HG02943 (cell line): ENCODE data around the gene NEDD4.
"Not testable (repeated sequence)": the region's sequence is repeated elsewhere in the genome, so short reads cannot be mapped to it uniquely, and the experiment has no call there.

Source experiments
- ATAC-seq: cut with Tn5 transposase; IDR thresholded peaks from one replicate; pipeline ENCODE4 v1.9.1; 2021; ENCODE audit warnings: mild to moderate bottlenecking, low read depth, moderate library complexity; ENCODE audit not compliant: unreplicated experiment

Gene NEDD4

GRCh38 chr15:56007053-56007452 is 13.6 kb upstream of the NEDD4 start:
- ATAC-seq, result not testable (repeated sequence)

- not testable (repeated sequence) for ATAC-seq
Observed at GRCh38 chr15:56006371-56006770, 13.0 kb upstream of the NEDD4 start.

- ATAC-seq, result not testable (repeated sequence)
Observed at GRCh38 chr15:56004281-56004680, 10.9 kb upstream of the NEDD4 start.

- not testable (repeated sequence) for ATAC-seq
Observed at GRCh38 chr15:56003777-56004176, 10.4 kb upstream of the NEDD4 start.

GRCh38 chr15:56003277-56003676 is 9.9 kb upstream of the NEDD4 start:
- ATAC-seq, result not testable (repeated sequence)

GRCh38 chr15:56001471-56002078 is 8.2 kb upstream of the NEDD4 start:
- ATAC-seq, result no peak

- ATAC-seq, result no peak
Observed at GRCh38 chr15:55999658-56000057, 6.2 kb upstream of the NEDD4 start.

- ATAC-seq, result no peak
Observed at GRCh38 chr15:55998478-55998877, 5.1 kb upstream of the NEDD4 start.

- ATAC-seq, result no peak
Observed at GRCh38 chr15:55993804-55994560, 570 bp upstream of the NEDD4 start.

GRCh38 chr15:55992769-55993110 is 672 bp downstream of the NEDD4 start:
- ATAC-seq, result no peak

- ATAC-seq, result no peak
Observed at GRCh38 chr15:55991802-55992768, 1.3 kb downstream of the NEDD4 start.

- ATAC-seq, result no peak
Observed at GRCh38 chr15:55990998-55991397, 2.4 kb downstream of the NEDD4 start.

- no peak for ATAC-seq
Observed at GRCh38 chr15:55990516-55990915, 2.9 kb downstream of the NEDD4 start.

GRCh38 chr15:55989383-55989782 is 4.0 kb downstream of the NEDD4 start:
- ATAC-seq, result no peak

- ATAC-seq, result no peak
Observed at GRCh38 chr15:55981582-55982249, 11.7 kb downstream of the NEDD4 start.

GRCh38 chr15:55980511-55980910 is 12.9 kb downstream of the NEDD4 start:
- no peak for ATAC-seq

GRCh38 chr15:55977231-55977630 is 16.2 kb downstream of the NEDD4 start:
- no peak for ATAC-seq

GRCh38 chr15:55970286-55970685 is 23.1 kb downstream of the NEDD4 start:
- ATAC-seq, result no peak

GRCh38 chr15:55969582-55969981 is 23.8 kb downstream of the NEDD4 start:
- no peak for ATAC-seq

GRCh38 chr15:55968923-55969322 is 24.5 kb downstream of the NEDD4 start:
- ATAC-seq, result no peak

- ATAC-seq, result no peak
Observed at GRCh38 chr15:55965091-55965490, 28.3 kb downstream of the NEDD4 start.
